Activated CD4-positive, alpha-beta T cell treated with anti-CD3 and anti-CD28 coated beads for 4 hours (primary cell): Measurements from ENCODE around the gene ST6GAL1.

Experiments used
- DNase-seq, 2 donors: peaks; one replicate each; pipeline ENCODE4 v3.0.0-alpha.2; 2020

Gene ST6GAL1

GRCh38 chr3:187125319-187126031, 195.1 kb downstream of the ST6GAL1 start:
- DNase-seq = no peak
